Amniotic stem cell (primary cell): Measurements from ENCODE around the gene USP53.
"Not testable (repeated sequence)": the region's sequence is repeated elsewhere in the genome, so short reads cannot be mapped to it uniquely, and the experiment has no call there.

Experiments
- DNase-seq: peaks from one replicate; lab custom pipeline; 2025; lab: John Stamatoyannopoulos, UW

The USP53 gene

DNA sequence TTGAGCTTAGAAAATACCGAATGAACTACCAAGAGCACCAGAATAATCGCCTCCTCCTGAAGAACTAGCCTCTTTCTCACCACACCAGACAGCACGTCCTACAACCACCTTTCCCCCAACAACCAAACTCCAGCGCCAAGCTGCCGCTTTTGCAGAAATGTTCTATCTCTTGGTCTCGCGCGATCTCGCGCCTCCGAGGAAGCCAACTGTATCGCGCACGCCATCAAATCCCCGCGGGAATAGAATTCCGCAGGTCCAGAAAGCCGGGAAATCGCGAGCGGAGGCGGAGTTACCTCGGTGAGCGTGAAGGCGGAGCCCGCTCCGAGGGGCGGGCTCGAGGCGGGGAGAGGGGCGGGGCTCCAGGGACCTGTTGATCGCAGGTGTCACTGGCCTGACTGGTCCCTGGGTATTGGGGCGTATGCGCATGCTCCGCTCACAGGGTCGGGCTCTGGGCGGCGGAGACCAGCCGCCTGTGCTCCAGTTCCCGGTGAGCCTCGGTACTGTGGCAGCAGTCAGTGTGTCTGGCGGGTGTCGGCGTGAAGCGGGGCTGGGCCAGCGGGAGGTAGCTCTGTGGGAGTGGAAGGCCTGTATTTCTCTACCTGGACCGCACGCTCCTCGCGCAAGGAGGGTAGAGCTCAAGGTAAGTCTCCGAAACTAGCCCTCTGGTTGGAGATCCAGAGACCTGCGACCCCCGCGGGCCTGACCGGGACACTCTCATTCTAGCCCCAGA is at the start of gene USP53:
USP53 (plus strand) TSS at position 480 of the 730 bp plus-strand sequence. CDS start 27,047 bp downstream, outside the sequence.
- peak; percentile 99 for DNase-seq

DNA sequence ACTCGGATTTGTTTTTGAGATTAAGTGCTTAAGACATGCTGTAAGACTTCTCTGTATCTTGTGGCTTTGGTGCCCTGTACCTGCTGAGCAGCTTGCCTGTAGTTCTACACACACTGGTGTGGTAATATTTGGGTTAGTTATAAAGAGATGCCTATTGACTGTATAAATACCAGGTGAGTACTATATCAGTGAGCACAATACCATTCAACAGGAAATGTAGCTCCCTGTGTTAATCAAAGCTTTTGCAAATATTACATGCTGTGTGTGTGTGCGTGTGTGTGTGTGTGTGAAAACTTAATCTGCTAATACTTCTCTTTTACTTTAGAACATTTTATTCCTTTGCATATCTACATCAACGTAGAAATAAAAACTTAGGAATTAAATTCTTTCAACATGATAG is 46.7 kb upstream of the USP53 start:
- no peak for DNase-seq

DNA sequence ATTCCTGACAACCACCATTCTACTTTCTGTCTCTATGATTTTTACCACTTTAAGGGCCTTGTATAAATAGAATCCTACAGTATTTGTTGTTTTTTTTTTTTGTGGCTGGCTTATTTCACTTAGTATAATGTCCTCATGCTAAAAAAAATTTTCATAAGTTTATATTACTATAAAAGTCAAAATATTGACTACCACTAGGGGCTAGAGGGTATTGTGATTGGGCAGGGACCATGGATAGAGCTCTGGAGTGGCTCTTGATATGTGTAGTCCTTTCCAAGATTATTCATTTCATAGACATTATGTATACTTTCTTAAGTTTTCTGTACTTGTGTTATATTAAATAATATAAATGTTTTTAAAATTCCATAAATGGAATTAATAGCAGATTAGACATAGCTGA is 42.3 kb upstream of the USP53 start:
- DNase-seq: no peak

DNA sequence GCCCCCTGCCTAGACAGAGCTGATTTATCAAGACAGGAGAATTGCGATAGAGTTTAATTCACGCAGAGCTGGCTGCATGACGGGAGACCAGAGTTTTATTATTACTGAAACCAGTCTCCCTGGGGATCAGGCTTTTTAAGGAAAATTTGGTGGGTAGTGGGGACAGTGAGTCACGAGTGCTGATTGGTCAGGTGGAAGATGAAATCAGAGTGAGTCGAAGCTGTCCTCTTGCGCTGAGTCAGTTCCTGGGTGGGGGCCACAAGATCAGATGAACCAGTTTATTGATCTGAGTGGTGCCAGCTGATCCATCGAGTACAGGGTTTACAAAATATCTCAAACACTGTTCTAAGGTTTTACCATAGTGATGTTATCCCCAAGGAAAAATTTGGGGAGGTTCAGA is 40.3 kb upstream of the USP53 start:
- DNase-seq: no peak

DNA sequence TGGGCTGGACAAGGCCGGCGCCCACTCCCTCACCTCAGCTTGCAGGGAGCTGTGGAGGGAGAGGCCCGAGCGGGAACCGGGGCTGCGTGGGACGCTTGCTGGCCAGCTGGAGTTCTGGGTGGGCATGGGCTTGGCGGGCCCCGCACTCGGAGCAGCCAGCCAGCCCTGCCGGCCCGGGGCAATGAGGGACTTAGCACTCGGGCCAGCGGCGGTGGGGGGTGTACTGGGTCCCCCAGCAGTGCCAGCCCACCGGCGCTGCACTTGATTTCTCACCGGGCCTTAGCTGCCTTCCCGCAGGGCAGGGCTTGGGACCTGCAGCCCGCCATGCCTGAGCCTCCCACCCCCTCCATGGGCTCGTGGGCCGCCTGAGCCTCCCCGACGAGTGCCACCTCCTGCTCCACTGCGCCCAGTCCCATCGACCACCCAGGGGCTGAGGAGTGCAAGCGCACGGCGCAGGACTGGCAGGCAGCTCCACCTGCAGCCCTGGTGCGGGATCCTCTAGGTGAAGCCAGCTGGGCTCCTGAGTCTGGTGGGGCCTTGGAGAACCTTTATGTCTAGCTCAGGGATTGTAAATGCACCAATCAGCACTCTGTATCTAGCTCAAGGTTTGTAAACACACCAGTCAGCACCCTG is 38.7 kb upstream of the USP53 start:
- DNase-seq: not testable (repeated sequence)

DNA sequence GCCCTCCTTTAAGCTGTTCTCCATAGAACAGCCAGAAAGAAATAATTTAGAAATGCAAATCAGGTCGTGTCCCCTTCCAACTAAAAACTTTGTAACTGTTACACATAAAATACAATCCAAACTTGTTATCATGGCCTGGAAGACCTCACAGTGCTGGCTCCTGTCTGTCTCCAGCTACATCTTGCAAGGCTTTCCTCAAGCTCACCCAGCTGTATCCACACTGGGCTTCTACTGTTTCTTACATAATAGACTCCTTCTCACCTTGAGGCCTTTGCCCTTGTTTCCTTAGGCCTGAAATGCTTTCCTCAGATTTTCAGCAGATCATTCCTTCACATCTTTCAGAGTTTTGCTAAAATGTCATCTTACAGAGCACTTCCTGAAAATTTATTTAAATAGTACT is 33.5 kb upstream of the USP53 start:
- no peak for DNase-seq

DNA sequence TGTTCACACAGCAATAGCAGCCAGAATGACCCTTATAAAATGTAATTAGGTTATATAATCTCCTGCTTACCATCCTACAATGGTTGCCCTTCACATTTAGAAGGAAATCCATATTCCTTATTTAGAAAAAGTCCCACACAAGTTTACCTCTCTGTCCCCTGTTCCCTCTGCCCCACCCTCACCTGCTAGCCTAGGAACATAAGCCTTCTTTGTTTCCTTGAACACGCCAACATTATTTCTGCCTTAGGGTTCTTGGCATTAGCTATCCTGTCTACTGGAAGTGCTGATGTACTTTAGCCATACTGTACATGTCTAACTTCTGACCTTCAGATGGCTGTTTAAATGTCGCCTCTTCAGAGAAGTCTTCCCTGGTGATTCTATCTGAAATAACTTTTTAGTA is 28.4 kb upstream of the USP53 start:
- DNase-seq: no peak

DNA sequence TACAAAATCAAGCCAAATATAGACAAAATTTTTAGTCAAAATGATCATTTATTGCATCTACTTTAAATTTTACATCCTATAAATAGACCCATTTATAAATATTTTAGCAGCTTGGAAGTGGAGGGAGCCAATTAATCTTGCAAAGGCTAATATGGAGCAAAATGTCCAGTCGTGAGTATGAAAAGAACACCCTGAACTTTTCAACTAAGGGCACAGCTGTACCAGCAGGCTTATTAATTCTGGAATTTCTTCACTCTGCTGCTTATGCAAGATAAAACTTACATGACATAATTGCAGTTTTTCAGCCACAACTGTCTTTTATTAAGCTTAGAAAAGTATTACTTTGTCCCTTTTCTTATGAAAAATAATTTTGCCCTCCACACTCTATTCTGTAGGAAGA is 22.9 kb upstream of the USP53 start:
- no peak for DNase-seq

DNA sequence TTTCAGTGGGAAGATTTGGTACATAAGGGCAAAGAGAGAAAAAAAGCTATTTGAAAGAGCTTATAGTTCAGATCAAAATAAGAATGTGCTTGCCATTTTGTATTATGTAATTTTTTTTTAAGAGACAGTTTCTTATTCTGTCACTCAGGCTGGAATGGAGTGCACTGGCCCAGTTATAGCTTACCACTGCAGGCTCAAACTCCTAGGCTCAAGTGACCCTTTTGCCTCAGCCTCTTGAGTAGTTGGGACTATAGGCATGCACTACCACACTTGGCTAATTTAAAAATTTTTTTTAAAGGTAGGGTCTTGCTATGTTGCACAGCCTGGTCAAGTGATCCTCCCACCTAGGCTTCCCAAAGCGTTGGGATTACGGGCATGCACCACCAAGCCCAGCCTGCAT is 22.2 kb upstream of the USP53 start:
- no peak for DNase-seq

DNA sequence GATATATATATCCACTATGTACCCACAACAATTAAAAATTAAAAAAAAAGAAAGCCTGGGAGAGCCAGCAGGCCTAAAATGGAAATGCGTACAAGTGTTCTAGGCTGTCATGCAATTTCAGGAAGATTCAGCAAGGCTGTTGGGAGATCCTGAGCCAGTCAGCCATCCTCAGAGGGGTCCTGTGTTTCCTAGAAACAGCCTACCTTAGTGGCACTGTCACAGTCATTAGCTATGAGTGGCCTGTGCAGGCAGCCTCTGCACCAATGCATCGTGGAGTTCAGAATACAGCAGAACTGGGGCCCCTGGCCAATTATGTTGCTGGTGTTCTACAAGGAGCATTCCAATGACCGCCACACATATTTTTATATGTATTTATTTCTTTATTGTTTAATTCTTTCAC is 21.0 kb upstream of the USP53 start:
- no peak for DNase-seq

DNA sequence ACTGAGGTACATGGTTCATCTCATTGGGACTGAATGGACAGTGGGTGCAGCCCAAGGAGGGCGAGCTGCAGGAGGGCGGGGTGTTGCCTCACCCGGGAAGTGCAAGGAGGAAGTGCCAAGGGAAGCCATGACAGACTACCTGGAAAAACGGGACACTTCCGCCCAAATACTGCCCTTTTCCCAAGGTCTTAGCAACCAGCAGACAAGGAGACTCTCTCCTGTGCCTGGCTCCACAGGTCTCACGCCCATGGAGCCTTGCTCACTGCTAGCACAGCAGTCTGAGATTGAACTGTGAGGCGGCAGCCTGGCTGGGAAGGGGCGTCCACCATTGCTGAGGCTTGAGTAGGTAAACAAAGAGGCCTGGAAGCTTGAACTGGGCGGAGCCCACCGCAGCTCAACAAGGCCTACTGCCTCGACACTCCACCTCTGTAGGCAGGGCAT is 14.7 kb upstream of the USP53 start:
- DNase-seq: no peak

DNA sequence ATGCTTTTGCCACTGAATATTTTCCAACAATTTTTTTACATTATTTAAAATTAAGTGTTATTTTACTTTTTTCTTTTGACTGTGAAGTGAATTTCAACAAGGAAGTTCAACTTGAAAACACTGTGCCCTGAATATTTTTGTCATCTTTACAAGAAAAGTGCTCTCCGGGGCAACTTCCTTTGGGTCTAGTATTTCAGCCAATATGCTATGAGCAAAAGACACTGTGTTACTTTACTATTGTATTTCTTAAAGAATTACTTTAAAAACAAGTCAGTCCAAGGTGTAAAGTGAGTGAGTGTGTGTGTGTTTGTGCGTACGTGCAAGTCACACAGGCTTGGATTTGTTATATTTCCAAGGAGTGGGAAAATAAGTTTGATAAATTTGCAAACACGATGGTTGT is 7.6 kb upstream of the USP53 start:
- no peak for DNase-seq

DNA sequence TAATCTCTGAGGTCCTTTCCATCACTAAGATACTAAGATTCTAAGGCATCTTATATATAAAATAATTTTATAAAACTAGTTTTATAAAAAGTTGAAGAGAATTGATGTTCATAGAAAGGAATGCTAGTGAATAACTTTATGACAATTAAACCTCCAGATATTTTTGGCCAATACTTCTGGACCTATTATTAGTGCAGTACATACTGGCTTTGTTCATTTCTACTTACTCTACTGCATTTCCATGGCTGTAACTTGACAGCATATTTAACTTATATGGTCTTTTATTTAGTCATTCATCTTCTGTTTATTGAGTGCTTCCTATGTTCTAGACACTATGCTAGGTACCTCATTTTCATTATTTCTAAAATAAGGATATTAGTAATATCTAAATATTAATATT is 6.8 kb upstream of the USP53 start:
- no peak for DNase-seq

DNA sequence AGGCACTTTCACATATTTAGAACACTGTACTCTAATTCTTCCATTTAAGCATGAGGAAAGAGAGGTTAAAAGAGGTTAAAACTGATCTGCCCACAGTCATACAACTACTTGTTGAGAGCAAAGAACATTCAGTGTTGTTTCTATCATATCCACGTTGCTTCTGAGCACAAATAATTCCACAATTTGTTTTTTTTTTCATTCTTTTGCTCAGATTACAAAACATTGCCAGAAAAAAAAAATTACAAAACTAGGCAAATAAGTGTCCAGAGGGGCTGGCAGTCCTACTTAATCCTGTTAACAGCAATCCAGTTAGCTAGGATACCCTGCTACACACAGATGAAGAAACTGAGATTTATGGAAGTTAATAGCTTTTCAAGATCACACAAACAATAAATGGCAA is 6.3 kb upstream of the USP53 start:
- no peak for DNase-seq

DNA sequence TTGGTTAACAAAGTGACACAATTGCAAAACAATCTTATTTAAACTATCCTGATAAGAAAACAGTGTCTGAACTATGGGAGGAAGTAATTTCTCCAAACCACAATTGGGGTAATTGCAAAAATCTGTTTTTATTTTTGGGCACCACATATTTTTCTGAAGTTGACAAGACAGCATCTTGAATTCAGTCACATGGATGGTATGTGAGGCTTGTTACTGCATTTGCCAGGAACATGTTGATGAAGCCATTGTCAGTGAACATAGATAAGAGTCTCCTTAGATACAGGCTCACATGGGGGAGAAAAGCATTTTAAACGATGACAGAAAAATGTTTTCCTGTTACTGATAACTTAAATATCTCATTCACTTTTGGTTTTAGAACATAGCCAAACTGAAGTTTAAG is 5.5 kb upstream of the USP53 start:
- DNase-seq: no peak

DNA sequence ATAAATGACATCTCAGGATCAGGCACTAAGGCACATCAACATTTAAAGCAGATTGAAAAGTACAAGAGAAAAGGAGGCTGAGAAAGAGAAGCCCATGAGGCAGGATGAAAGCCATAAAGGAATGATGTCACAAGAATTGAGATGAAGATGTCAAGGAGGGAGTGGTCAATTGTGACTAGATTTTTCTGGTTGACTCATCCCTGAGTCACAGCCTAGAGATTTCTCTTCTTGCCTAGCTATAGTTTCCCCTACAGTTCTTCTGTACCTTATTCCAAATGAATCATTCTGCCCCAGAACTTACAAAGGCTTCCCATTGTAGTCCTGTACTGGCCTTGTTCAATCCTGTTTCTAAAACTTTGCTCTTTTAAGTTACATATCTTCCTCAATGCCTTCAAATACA is 3.4 kb upstream of the USP53 start:
- DNase-seq: peak; percentile 80

DNA sequence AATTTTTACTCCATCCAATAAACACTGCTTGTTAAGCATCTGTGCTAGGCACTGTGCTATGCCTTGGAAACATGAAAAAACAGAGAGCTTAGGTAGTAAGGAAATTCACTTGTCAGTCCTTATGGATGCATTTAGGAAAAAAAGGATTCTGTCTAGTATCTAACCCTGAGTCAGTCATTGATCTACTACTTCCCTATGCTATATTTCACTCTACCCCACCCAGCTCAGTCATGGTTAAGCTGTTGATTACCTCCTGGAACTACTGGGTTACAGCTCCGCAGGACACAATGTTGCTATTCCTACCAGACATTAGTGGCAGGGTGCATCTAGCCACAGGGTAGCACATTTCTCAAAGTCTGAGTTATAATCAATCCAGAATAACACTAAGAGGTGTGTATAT is 2.9 kb upstream of the USP53 start:
- DNase-seq: no peak

DNA sequence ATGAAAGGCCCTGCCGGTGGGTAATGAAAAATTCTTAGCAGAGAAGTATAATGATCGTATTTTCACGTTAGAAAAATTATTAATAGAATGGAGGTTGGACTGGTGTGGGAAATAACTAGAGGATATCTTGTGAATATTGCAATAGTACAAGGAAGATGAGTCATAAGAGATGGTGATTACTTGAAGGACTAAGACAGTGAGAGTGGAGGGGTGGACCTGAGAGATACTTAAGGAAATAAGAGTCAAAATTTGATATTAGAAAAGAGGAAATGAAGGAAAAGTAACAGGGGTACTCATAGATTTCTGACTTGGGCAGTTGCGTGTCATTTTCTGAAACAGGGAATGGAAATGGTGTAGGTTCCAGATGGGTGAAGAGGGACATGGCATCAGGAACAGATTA is 1.7 kb upstream of the USP53 start:
- DNase-seq: no peak

DNA sequence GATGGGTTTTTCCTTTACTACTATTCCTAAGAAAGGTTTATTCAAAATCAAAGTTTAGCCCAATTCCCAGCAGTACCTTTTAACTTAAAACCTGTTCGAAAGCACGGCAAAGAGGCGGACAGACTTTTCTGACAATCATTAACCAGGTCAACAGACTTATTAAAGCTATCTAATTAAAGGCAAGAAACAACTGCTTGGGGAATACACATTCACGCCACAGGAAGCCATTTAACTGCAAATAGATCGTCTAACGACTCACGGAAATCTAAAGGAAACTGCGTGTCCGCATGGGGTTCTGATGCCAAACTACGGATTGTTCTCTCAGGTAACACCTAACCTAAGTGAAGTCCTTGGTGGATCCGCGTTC is 663 bp upstream of the USP53 start:
- DNase-seq: no peak

DNA sequence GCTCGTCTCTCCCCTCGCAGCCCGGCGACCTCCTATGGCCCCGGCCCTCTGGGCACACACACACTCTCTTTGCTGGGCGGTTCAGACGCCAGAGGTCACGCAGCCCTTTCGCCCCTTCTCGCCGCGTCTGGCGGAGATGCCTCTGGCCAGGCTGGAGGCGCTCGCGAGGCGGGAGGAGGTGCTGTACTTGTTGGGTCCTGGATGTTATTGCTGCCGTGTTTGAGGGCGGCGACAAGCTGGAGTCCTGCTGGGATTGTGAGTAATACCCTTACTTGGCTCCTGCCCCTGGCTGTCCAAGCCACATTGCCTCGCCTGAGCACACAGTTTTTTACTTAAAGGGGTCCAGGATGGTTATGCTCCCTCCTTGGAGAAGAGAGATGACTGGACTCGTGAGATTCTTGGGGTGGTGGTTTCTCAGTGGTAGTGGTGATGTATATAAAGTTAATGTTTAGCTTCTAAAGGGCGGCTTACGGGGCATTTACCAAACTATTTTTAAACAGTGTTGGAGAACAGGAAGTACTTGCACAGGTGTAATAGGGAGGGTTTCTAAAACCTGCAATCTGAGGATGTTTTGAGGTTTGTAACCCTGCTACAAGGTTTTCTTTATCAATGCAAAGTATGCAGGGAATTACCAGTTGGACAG is 572 bp downstream of the USP53 start:
- peak; percentile 63 for DNase-seq

DNA sequence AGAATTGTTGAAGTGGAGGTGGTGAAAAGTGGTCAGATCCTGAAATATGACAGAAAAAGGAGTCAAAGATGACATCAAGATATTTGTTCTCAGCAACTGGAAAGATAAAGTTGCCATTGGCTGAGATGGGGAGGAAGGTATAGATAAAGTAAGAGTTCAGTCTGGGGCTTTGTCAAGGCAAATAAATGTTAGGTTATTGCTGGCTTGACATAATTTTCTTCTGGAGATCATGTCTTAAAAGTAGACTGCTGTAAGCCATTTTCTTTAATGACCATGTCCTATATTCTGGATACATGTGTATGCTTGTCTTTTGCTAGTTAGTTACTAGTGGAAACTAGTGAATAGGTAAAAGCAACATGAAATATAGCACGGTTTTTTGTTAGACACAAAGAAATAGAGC is 5.6 kb downstream of the USP53 start:
- DNase-seq: no peak

DNA sequence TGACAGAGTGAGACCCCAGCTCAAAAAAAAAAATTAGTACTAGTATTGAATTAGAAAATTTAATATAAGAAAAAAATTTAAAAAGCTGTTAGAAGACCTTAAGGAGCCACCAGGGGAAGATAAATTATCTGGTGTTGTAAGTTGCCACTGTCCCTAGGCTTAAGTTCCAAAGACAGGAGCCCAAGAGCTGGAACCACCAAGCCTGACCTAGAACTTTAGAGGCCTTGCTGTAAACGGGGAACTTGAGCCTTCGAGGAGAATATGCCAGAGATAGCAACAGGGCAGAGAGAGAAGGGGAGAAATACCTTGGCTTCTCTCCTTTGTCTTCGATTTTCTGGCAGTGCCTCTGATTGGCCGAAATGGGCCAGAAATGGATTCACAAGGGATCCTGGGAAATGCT is 8.9 kb downstream of the USP53 start:
- DNase-seq: no peak

DNA sequence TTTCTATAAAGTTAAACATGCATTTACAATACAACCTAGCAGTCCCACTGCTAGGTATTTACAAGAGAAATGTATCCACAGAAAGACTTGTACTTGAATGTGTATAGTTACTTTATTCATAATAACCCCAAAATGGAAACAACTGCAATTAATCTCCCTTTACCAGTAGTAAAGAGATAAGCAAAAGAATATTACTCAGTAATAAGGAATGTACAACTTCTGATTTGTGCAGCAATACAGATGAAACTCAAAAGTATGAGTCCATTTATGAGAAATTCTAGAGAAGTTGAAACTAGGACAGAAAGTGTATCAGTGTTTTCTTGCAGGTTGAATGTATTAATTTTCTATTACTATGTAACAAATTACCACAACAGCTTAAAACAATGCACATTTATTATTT is 15.2 kb downstream of the USP53 start:
- DNase-seq: no peak

DNA sequence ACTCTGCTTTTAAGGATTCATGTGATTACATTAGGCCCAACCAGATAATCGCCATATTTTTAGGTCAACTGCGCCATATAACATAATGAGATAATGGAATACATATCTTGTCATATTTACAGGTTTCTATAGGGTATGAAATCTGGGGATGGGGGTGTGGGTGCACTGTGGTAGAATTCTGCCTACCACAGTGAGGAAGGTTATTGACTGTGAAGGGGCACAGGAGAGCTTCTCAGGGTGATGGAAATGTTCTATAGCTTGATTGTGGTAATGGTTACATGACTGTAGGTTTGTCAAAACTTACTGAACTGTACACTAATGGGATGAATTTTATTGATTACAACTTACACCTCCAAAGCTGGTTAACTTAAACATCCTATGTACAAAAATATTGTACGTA is 15.9 kb downstream of the USP53 start:
- no peak for DNase-seq
